Stimulated activated CD8-positive, alpha-beta memory T cell treated with anti-CD3 and anti-CD28 coated beads, Interleukin-7, amount 100 ng/mL, for 48 hours (primary cell): ENCODE data around the gene NFU1.
"Not testable (repeated sequence)": the region's sequence is repeated elsewhere in the genome, so short reads cannot be mapped to it uniquely, and the experiment has no call there.

Experiments
- DNase-seq, 2 donors: peaks; one replicate each; pipeline ENCODE4 v3.0.0-alpha.2; 2020; ENCODE audit warnings: low read depth in 1 of 2; ENCODE audit errors: extremely low read depth in 1 of 2

The NFU1 gene

GRCh38 chr2:69452687-69453086 is 15.5 kb upstream of the NFU1 start:
- no peak for DNase-seq

- no peak for DNase-seq
These were observed 13.6 kb upstream of the NFU1 start for GRCh38 chr2:69450735-69451416.

- DNase-seq: no peak
These were observed 12.7 kb upstream of the NFU1 start for GRCh38 chr2:69449906-69450305.

- DNase-seq: not testable (repeated sequence)
These were observed 6.4 kb upstream of the NFU1 start for GRCh38 chr2:69443673-69444072.

GRCh38 chr2:69439499-69439898 is 2.3 kb upstream of the NFU1 start:
- DNase-seq: not testable (repeated sequence)

- DNase-seq: no peak
These were observed 1.3 kb upstream of the NFU1 start for GRCh38 chr2:69438580-69438979.

GRCh38 chr2:69437751-69438154 is 518 bp upstream of the NFU1 start:
- no peak for DNase-seq

GRCh38 chr2:69436596-69436937 is 668 bp downstream of the NFU1 start:
- no peak for DNase-seq

GRCh38 chr2:69434753-69435152 is 2.5 kb downstream of the NFU1 start:
- no peak for DNase-seq

GRCh38 chr2:69429491-69430183 is 7.6 kb downstream of the NFU1 start:
- no peak for DNase-seq

GRCh38 chr2:69428981-69429380 is 8.3 kb downstream of the NFU1 start:
- DNase-seq: no peak

GRCh38 chr2:69424419-69424818 is 12.8 kb downstream of the NFU1 start:
- DNase-seq: no peak

GRCh38 chr2:69422198-69422597 is 15.0 kb downstream of the NFU1 start:
- DNase-seq: no peak

GRCh38 chr2:69419111-69419510 is 18.1 kb downstream of the NFU1 start:
- DNase-seq: not testable (repeated sequence)

- DNase-seq: no peak
These were observed 21.1 kb downstream of the NFU1 start for GRCh38 chr2:69416147-69416546.

- no peak for DNase-seq
These were observed 26.1 kb downstream of the NFU1 start for GRCh38 chr2:69411120-69411519.

- no peak for DNase-seq
These were observed 31.9 kb downstream of the NFU1 start for GRCh38 chr2:69405306-69405705.

GRCh38 chr2:69400121-69400520 is 37.1 kb downstream of the NFU1 start:
- DNase-seq: no peak

- no peak for DNase-seq
These were observed 40.0 kb downstream of the NFU1 start for GRCh38 chr2:69397234-69397633.

- no peak for DNase-seq
These were observed 41.4 kb downstream of the NFU1 start for GRCh38 chr2:69395866-69396265.

GRCh38 chr2:69393963-69394362 is 43.3 kb downstream of the NFU1 start:
- no peak for DNase-seq

- DNase-seq: no peak
These were observed 46.8 kb downstream of the NFU1 start for GRCh38 chr2:69390471-69390870.

- DNase-seq: no peak
These were observed 47.2 kb downstream of the NFU1 start for GRCh38 chr2:69390001-69390400.
